H1 (cell line): ENCODE measurements around the gene PRMT3. TPM values are rescaled to one million over a fixed set of nuclear protein-coding genes. Genes with fewer than 3 reads are reported as not detected.

Experiments used
- CTCF ChIA-PET: fragments of 300-600 bp; sonication (Branson Sonifier 250); formaldehyde crosslinking; loops from one replicate; lab custom pipeline; 2021; ENCODE audit not compliant: partially characterized antibody; lab: Charles Lee
- POLR2A ChIA-PET: fragments of 300-600 bp; sonication (Branson Sonifier 250); formaldehyde crosslinking; loops from one replicate; lab custom pipeline; 2021; ENCODE audit warnings: inconsistent platforms; ENCODE audit not compliant: partially characterized antibody; lab: Charles Lee
- DNase-seq, 2 experiments: peaks; one replicate each; pipeline versions ENCODE4 v3.0.0 to v3.0.0-alpha.2; 2010 to 2022; ENCODE audit warnings: low spot score in 2 of 2, low read depth in 1 of 2, mixed read lengths in 1 of 2
- FAIRE-seq: peaks from 2 replicates; lab custom pipeline; 2011; peaks lifted over from hg19 to GRCh38; lab: Jason Lieb, UNC
- H2AFZ ChIP-seq: 2 replicates; pipeline ENCODE4 v1.8.1; 2012; ENCODE audit warnings: low read length, inconsistent platforms
- H2AK5ac ChIP-seq: 2 replicates; pipeline ENCODE4 v1.6.1; 2013; ENCODE audit warnings: low read depth, low read length
- H2BK120ac ChIP-seq: replicated peaks from 2 replicates; pipeline ENCODE3; 2013; ENCODE audit warnings: low read depth, low read length, inconsistent platforms
- H2BK12ac ChIP-seq: 2 replicates; pipeline ENCODE4 v1.6.1; 2013; ENCODE audit warnings: low read depth, low read length
- H2BK15ac ChIP-seq: 2 replicates; pipeline ENCODE4 v1.6.1; 2013; ENCODE audit warnings: low read length
- H2BK20ac ChIP-seq: 2 replicates; pipeline ENCODE4 v1.6.1; 2013; ENCODE audit warnings: low read length
- H2BK5ac ChIP-seq: 2 replicates; pipeline ENCODE4 v1.6.1; 2013; ENCODE audit warnings: low read depth, low read length
- H3K14ac ChIP-seq: 2 replicates; pipeline ENCODE4 v1.6.1; 2013; ENCODE audit warnings: inconsistent platforms; ENCODE audit not compliant: insufficient read length
- H3K18ac ChIP-seq: 2 replicates; pipeline ENCODE4 v1.6.1; 2013; ENCODE audit warnings: low read length; ENCODE audit errors: extremely low read depth
- H3K23ac ChIP-seq: 2 replicates; pipeline ENCODE4 v1.6.1; 2013; ENCODE audit warnings: inconsistent platforms; ENCODE audit not compliant: insufficient read length
- H3K23me2 ChIP-seq: 2 replicates; pipeline ENCODE4 v1.6.1; 2013; ENCODE audit warnings: low read depth, low read length
- H3K27ac ChIP-seq: 2 replicates; pipeline ENCODE4 v1.6.1; 2011; ENCODE audit warnings: low read depth, low read length, inconsistent platforms
- H3K27me3 ChIP-seq, 4 experiments: replicated peaks in 1 of 4; 1 replicate in 1 of 4; 2 replicates in 3 of 4; pipeline versions ENCODE4 v1.6.1 to v1.8.1; 2011 to 2013; ENCODE audit warnings: low read length in 3 of 4, mild to moderate bottlenecking in 3 of 4, inconsistent platforms in 2 of 4, mixed read lengths in 2 of 4, moderate library complexity in 1 of 4; ENCODE audit not compliant: control insufficient read depth in 3 of 4, insufficient read depth in 3 of 4; ENCODE audit errors: extremely low read depth in 1 of 4
- H3K36me3 ChIP-seq, 4 experiments: 2 replicates each; pipeline versions ENCODE4 v1.6.1 to v1.8.1; 2011 to 2013; ENCODE audit warnings: mild to moderate bottlenecking in 4 of 4, low read length in 3 of 4, moderate library complexity in 2 of 4, control low read depth in 1 of 4, inconsistent platforms in 1 of 4; ENCODE audit not compliant: insufficient read depth in 4 of 4, control insufficient read depth in 2 of 4
- H3K4ac ChIP-seq: replicated peaks from 2 replicates; pipeline ENCODE3; 2013; ENCODE audit warnings: low read length, low read depth, mixed read lengths, inconsistent platforms; ENCODE audit not compliant: insufficient read length
- H3K4me1 ChIP-seq, 4 experiments: replicated peaks in 1 of 4; 1 replicate in 1 of 4; 2 replicates in 3 of 4; pipeline versions ENCODE4 v1.6.1 to v1.8.1; 2011 to 2013; ENCODE audit warnings: low read length in 3 of 4, inconsistent platforms in 2 of 4, mixed read lengths in 1 of 4; ENCODE audit not compliant: insufficient read depth in 4 of 4, control insufficient read depth in 3 of 4
- H3K4me2 ChIP-seq, 2 experiments: 2 replicates each; pipeline versions ENCODE4 v1.6.1 to v1.8.1; 2011 to 2013; ENCODE audit warnings: low read depth in 2 of 2, low read length in 2 of 2, control low read depth in 1 of 2, inconsistent platforms in 1 of 2, mild to moderate bottlenecking in 1 of 2; ENCODE audit not compliant: insufficient read depth in 1 of 2
- H3K4me3 ChIP-seq, 4 experiments: fragments of 200-600, 300-600 bp in 1 of 4; sonication (generic), shearing (Covaris generic), sonication (Bioruptor Twin) in 1 of 4; 2 replicates each; pipeline versions ENCODE4 v1.5.1 to v1.8.1; 2011 to 2016; ENCODE audit warnings: low read length in 4 of 4, low read depth in 3 of 4, control low read depth in 2 of 4, inconsistent platforms in 2 of 4, mild to moderate bottlenecking in 2 of 4, mixed read lengths in 1 of 4, moderate library complexity in 1 of 4; ENCODE audit not compliant: insufficient read depth in 2 of 4; ENCODE audit errors: extremely low read depth in 1 of 4
- H3K56ac ChIP-seq: replicated peaks from 2 replicates; pipeline ENCODE3; 2013; ENCODE audit warnings: low read depth, mild to moderate bottlenecking, mixed read lengths, low read length, inconsistent platforms; ENCODE audit not compliant: insufficient read length
- H3K79me1 ChIP-seq: 2 replicates; pipeline ENCODE4 v1.6.1; 2013; ENCODE audit warnings: low read depth, low read length, control low read depth
- H3K79me2 ChIP-seq, 2 experiments: 2 replicates each; pipeline versions ENCODE4 v1.6.1 to v1.8.1; 2012 to 2013; ENCODE audit warnings: low read length in 2 of 2, mild to moderate bottlenecking in 2 of 2, inconsistent platforms in 1 of 2; ENCODE audit not compliant: insufficient read depth in 2 of 2, control insufficient read depth in 1 of 2
- H3K9ac ChIP-seq, 4 experiments: replicated peaks in 1 of 4; 1 replicate in 1 of 4; 2 replicates in 3 of 4; pipeline versions ENCODE4 v1.6.1 to v1.8.1; 2011 to 2013; ENCODE audit warnings: low read depth in 3 of 4, low read length in 3 of 4, control low read depth in 2 of 4, mild to moderate bottlenecking in 2 of 4, moderate library complexity in 2 of 4, inconsistent platforms in 1 of 4; ENCODE audit errors: extremely low read depth in 1 of 4
- H3K9me3 ChIP-seq, 2 experiments: 2 replicates each; pipeline versions ENCODE4 v1.6.1 to v1.8.1; 2012 to 2013; ENCODE audit warnings: mild to moderate bottlenecking in 2 of 2, moderate library complexity in 2 of 2, control low read depth in 1 of 2, inconsistent platforms in 1 of 2, low read depth in 1 of 2, low read length in 1 of 2, mixed read lengths in 1 of 2; ENCODE audit not compliant: insufficient read depth in 2 of 2
- H4K20me1 ChIP-seq, 2 experiments: replicated peaks in 1 of 2; 2 replicates each; pipeline versions ENCODE3 to v1.8.1; 2011 to 2013; ENCODE audit warnings: inconsistent platforms in 2 of 2, low read length in 2 of 2, mild to moderate bottlenecking in 1 of 2; ENCODE audit not compliant: insufficient read depth in 2 of 2, control insufficient read depth in 1 of 2
- H4K5ac ChIP-seq: 2 replicates; pipeline ENCODE4 v1.6.1; 2013; ENCODE audit warnings: low read length, low read depth, mixed read lengths, inconsistent platforms; ENCODE audit not compliant: insufficient read length
- H4K8ac ChIP-seq: 2 replicates; pipeline ENCODE4 v1.8.0; 2013; ENCODE audit warnings: mild to moderate bottlenecking, moderate library complexity, low read length, inconsistent platforms; ENCODE audit not compliant: insufficient read depth; ENCODE audit errors: extremely low read depth
- H4K91ac ChIP-seq: replicated peaks from 2 replicates; pipeline ENCODE3; 2013; ENCODE audit warnings: low read length, mixed read lengths, inconsistent platforms; ENCODE audit not compliant: insufficient read length
- ATF3 ChIP-seq: IDR thresholded peaks from 2 replicates; pipeline ENCODE4 v1.6.1; 2011; ENCODE audit warnings: low read depth, mild to moderate bottlenecking, low read length; ENCODE audit not compliant: insufficient read depth
- CEBPB ChIP-seq: IDR thresholded peaks from 2 replicates; pipeline ENCODE4 v1.6.1; 2012; ENCODE audit warnings: low read depth, low read length
- EZH2 ChIP-seq: fragments of 200-600 bp; sonication (generic); IDR thresholded peaks from 2 replicates; pipeline ENCODE4 v1.7.1; 2012; ENCODE audit warnings: low read depth, mild to moderate bottlenecking, moderate library complexity, low read length, inconsistent platforms; ENCODE audit not compliant: severe bottlenecking
- KDM4A ChIP-seq: IDR thresholded peaks from one replicate; pipeline ENCODE4 v1.7.1; 2012; ENCODE audit warnings: low read depth, mild to moderate bottlenecking, moderate library complexity, low read length, inconsistent platforms; ENCODE audit not compliant: severe bottlenecking
- MAX ChIP-seq: IDR thresholded peaks from 2 replicates; pipeline ENCODE4 v1.6.1; 2012; ENCODE audit warnings: inconsistent platforms
- SIRT6 ChIP-seq: IDR thresholded peaks from one replicate; pipeline ENCODE4 v1.7.1; 2012; ENCODE audit warnings: low read length, inconsistent platforms
- SP2 ChIP-seq: IDR thresholded peaks from 2 replicates; pipeline ENCODE4 v1.6.1; 2012; ENCODE audit warnings: mild to moderate bottlenecking, low read length, inconsistent platforms
- TAF7 ChIP-seq: optimal IDR thresholded peaks from 2 replicates; pipeline ENCODE3; 2011; ENCODE audit warnings: low read depth, mild to moderate bottlenecking, inconsistent platforms, low read length, moderate library complexity, borderline replicate concordance
- TCF12 ChIP-seq: IDR thresholded peaks from 2 replicates; pipeline ENCODE4 v1.6.1; 2011; ENCODE audit warnings: low read depth, mild to moderate bottlenecking, low read length
- YY1 ChIP-seq: IDR thresholded peaks from 2 replicates; pipeline ENCODE4 v1.6.1; 2011; ENCODE audit warnings: low read depth, mild to moderate bottlenecking, low read length
- WGBS, 2 experiments: shearing (Covaris generic) in 1 of 2; methylation state at CpG; one replicate each; pipeline versions ENCODE4 v1.1.6 to v1.1.7; 2013 to 2015; ENCODE audit warnings: low lambda C conversion rate in 2 of 2, mixed read lengths in 2 of 2, inconsistent platforms in 1 of 2, low coverage in 1 of 2, missing lambda C conversion rate in 1 of 2; ENCODE audit not compliant: insufficient replicate concordance in 2 of 2, insufficient coverage in 1 of 2, insufficient read length in 1 of 2; ENCODE audit errors: extremely low coverage in 1 of 2, missing lambda C conversion rate in 1 of 2; 5-methylcytosine and 5-hydroxymethylcytosine counted together
- polyA plus RNA-seq, 7 experiments: library from polyadenylated mRNA; depleted of rRNA in 3 of 7; stranded (reverse) in 5 of 7; unstranded in 2 of 7; fragments of >200 nt in 5 of 7; fragments of 200-250 nt in 2 of 7; gene quantifications; 1 replicate in 5 of 7; 2 replicates in 1 of 7; 4 replicates in 1 of 7; pipeline versions ENCODE4 v1.2.1 to v1.2.3, GENCODE V29; 2011 to 2013; ENCODE audit warnings: missing spikeins in 2 of 7, mixed read lengths in 2 of 7
- total RNA-seq: library from RNA; stranded (reverse); fragmentation: NEBNext Ultra II Directional; extraction: Animal tissue kit (Norgen Biotek cat#: 25700); gene quantifications from 2 replicates; pipeline ENCODE4 v1.2.1, GENCODE V29; 2021
- TF ChIP-seq, protein P1 (sequence below), 3 experiments: IDR thresholded peaks; 1 replicate in 2 of 3; 2 replicates in 1 of 3; pipeline versions ENCODE4 v1.5.1 to v1.6.1; 2011; ENCODE audit warnings: low read length in 3 of 3, mild to moderate bottlenecking in 3 of 3, inconsistent platforms in 2 of 3, low read depth in 1 of 3, moderate library complexity in 1 of 3; ENCODE audit not compliant: insufficient read depth in 1 of 3; ENCODE audit errors: control extremely low read depth in 1 of 3

The PRMT3 gene
- total and polyA plus RNA-seq, 2 of the 8 experiments (the other 6 are each of a cell fraction or from before 2014, with no cell fraction given) = 11.2 to 26.5 TPM

DNA sequence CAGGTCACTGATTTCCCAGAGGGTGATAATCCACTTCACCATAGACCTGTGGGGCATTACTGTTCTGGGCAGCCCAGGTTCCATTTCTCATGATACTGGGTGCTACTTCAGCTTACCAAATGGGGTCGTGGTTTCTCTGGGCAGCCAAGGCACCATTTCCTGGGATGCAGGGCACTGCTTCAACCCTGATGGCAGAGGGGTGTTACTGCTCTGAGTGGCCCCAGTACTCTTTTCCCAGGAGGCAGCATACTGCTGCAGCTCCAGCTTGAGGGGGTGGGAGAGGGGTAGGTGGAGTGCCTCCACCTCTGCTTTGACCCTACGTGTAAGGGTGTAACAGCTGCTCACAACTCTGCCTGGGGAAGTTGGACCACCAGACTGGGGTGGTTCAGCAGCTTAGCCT, 51.1 kb downstream of the PRMT3 start:
- H3K27ac ChIP-seq = no peak overlapping the region
- H2BK15ac ChIP-seq = no peak overlapping the region
- H4K5ac ChIP-seq = no peak overlapping the region
- H3K27me3 ChIP-seq = no peaks in the 10 kb centered on the region
- no peak overlapping the region for H3K9ac ChIP-seq
- no peak overlapping the region for H3K4me3 ChIP-seq
- H3K18ac ChIP-seq = no peak overlapping the region
- 90% methylated on average over 1 of the region's 2 CpGs; no CpG with 5 or more reads in 1 of the 2 experiments for WGBS, 2 experiments
- no peak overlapping the region for H3K23ac ChIP-seq
- no peak overlapping the region for H3K4me2 ChIP-seq
- no peaks in the 10 kb centered on the region for H3K9me3 ChIP-seq
- H3K79me1 ChIP-seq = no peaks in the 10 kb centered on the region
- no peak overlapping the region for H2AK5ac ChIP-seq
- no peak overlapping the region for H2BK12ac ChIP-seq
- H3K56ac ChIP-seq = no peak overlapping the region
- no peak for FAIRE-seq
- H2BK5ac ChIP-seq = no peak overlapping the region
- ChIA-PET CTCF (interaction anchor here (0.6 to 1.7 kb wide), 5 partner anchors 16 to 164 kb away, joined by 3 to 8 read pairs (median 4); no protein-coding TSS in a partner anchor), POLR2A (interaction anchor here (0.5 to 0.6 kb wide), 2 partner anchors 48 to 461 kb away, joined by 3 to 4 read pairs; no protein-coding TSS in a partner anchor)
- H4K91ac ChIP-seq = no peak overlapping the region
- no peaks in the 10 kb centered on the region for H3K4me1 ChIP-seq
- no peak overlapping the region for H4K8ac ChIP-seq
- no peak overlapping the region for H2BK20ac ChIP-seq
- no peak overlapping the region for H3K14ac ChIP-seq
- no peaks in the 10 kb centered on the region; a peak in 1 of 8 replicates for H3K36me3 ChIP-seq
- H2BK120ac ChIP-seq = no peak overlapping the region
- H3K79me2 ChIP-seq = no peaks in the 10 kb centered on the region; a peak in 1 of 4 replicates
- H4K20me1 ChIP-seq = peaks cover 0 to 3% of the 10 kb centered on the region in 2 experiments
- no peak overlapping the region for H2AFZ ChIP-seq
- DNase-seq = no peak
- H3K23me2 ChIP-seq = no peaks in the 10 kb centered on the region
- no peak overlapping the region for H3K4ac ChIP-seq
- TF ChIP-seq KDM4A (no peak), EZH2 (no peak), TCF12 (no peak), ATF3 (no peak), SP2 (no peak), SIRT6 (no peak), MAX (no peak), CEBPB (no peak), TAF7 (no peak), YY1 (no peak)
- TF ChIP-seq, protein P1, sequence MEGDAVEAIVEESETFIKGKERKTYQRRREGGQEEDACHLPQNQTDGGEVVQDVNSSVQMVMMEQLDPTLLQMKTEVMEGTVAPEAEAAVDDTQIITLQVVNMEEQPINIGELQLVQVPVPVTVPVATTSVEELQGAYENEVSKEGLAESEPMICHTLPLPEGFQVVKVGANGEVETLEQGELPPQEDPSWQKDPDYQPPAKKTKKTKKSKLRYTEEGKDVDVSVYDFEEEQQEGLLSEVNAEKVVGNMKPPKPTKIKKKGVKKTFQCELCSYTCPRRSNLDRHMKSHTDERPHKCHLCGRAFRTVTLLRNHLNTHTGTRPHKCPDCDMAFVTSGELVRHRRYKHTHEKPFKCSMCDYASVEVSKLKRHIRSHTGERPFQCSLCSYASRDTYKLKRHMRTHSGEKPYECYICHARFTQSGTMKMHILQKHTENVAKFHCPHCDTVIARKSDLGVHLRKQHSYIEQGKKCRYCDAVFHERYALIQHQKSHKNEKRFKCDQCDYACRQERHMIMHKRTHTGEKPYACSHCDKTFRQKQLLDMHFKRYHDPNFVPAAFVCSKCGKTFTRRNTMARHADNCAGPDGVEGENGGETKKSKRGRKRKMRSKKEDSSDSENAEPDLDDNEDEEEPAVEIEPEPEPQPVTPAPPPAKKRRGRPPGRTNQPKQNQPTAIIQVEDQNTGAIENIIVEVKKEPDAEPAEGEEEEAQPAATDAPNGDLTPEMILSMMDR (IDR thresholded peaks at IDR 0.05; ENCODE audit: control extremely low read depth in 1 of 3, insufficient read depth in 1 of 3, low read depth in 1 of 3, low read length in 3 of 3) = no peak
